HCT116 (cell line): ENCODE results near the gene GPR176. TPM values are rescaled to one million over a fixed set of nuclear protein-coding genes. Genes with fewer than 3 reads are reported as not detected.

ENCODE experiments used
- ATAC-seq: fragments of 200-7000 bp; cut with Tn5 transposase; 2 replicates; pipeline ENCODE4 v1.9.1; 2020; ENCODE audit warnings: mild to moderate bottlenecking, moderate library complexity
- BruUV-seq: library from RNA; stranded (reverse); fragments of 400-500 nt; replicated peaks from 2 replicates; lab custom pipeline; 2021; lab: Mats Ljungman, UMichigan
- CTCF ChIA-PET: fragments of 300-600 bp; sonication (Branson Sonifier 250); formaldehyde crosslinking; loops from one replicate; lab custom pipeline; 2021; ENCODE audit warnings: antibody characterized with exemption; lab: Charles Lee
- POLR2A ChIA-PET: fragments of 300-600, 350-600 bp; sonication (Branson Sonifier 250); formaldehyde crosslinking; loops from one replicate; lab custom pipeline; 2021; ENCODE audit warnings: antibody characterized with exemption; lab: Charles Lee
- RAD21 ChIA-PET, 2 experiments: fragments of 300-600 bp; sonication (Branson Sonifier 250); formaldehyde crosslinking; loops; one replicate each; lab custom pipeline; 2023; ENCODE audit warnings: low total read pairs in 2 of 2; ENCODE audit not compliant: uncharacterized antibody in 2 of 2, unreplicated experiment in 2 of 2, low non-redundant PET in 1 of 2; lab: Charles Lee
- DNase-seq: peaks from one replicate; pipeline ENCODE4 v3.0.0-alpha.2; 2010; ENCODE audit warnings: low read depth, low spot score
- H2AFZ ChIP-seq: fragments of 200-600 bp; shearing (Covaris generic), sonication (generic); 2 replicates; pipeline ENCODE4 v1.6.1; 2017; ENCODE audit warnings: low read depth, mixed run types, mixed read lengths, antibody characterized with exemption, low read length; ENCODE audit not compliant: poor library complexity, severe bottlenecking
- H3K27ac ChIP-seq: 2 replicates; pipeline ENCODE4 v1.5.1; 2012; ENCODE audit warnings: low read depth, low read length
- H3K27me3 ChIP-seq: fragments of 200-600 bp; sonication (generic); 2 replicates; pipeline ENCODE4 v1.6.1; 2016; ENCODE audit warnings: mixed run types, low read length, mixed read lengths; ENCODE audit not compliant: insufficient read depth
- H3K36me3 ChIP-seq, 2 experiments: fragments of 200-500 bp in 1 of 2; fragments of 200-600 bp in 1 of 2; sonication (Bioruptor generic) in 1 of 2; sonication (generic) in 1 of 2; 2 replicates each; pipeline versions ENCODE4 v1.5.1 to v1.6.1; 2014 to 2016; ENCODE audit warnings: low read length in 2 of 2, inconsistent platforms in 1 of 2, mixed read lengths in 1 of 2, mixed run types in 1 of 2; ENCODE audit not compliant: insufficient read depth in 2 of 2, control insufficient read depth in 1 of 2
- H3K4me1 ChIP-seq, 2 experiments: fragments of 200-600 bp in 1 of 2; sonication (generic) in 1 of 2; 2 replicates each; pipeline versions ENCODE4 v1.5.1 to v1.6.1; 2012 to 2017; ENCODE audit warnings: low read length in 2 of 2, inconsistent platforms in 1 of 2, mild to moderate bottlenecking in 1 of 2, mixed read lengths in 1 of 2, mixed run types in 1 of 2, moderate library complexity in 1 of 2; ENCODE audit not compliant: insufficient read depth in 2 of 2, control insufficient read depth in 1 of 2
- H3K4me2 ChIP-seq: fragments of 200-600 bp; sonication (generic); 2 replicates; pipeline ENCODE4 v1.6.1; 2017; ENCODE audit warnings: mixed run types, low read length, mixed read lengths
- H3K4me3 ChIP-seq, 2 experiments: fragments of 200-600 bp in 1 of 2; sonication (generic) in 1 of 2; replicated peaks in 1 of 2; 2 replicates each; pipeline ENCODE4 v1.5.1; 2011 to 2016; ENCODE audit warnings: low read length in 2 of 2, control low read depth in 1 of 2, low read depth in 1 of 2, mild to moderate bottlenecking in 1 of 2, mixed read lengths in 1 of 2, mixed run types in 1 of 2
- H3K79me2 ChIP-seq: fragments of 200-600 bp; sonication (generic); 2 replicates; pipeline ENCODE4 v1.6.1; 2017; ENCODE audit warnings: mild to moderate bottlenecking, mixed run types, low read length, moderate library complexity, mixed read lengths; ENCODE audit not compliant: insufficient read depth
- H3K9ac ChIP-seq: fragments of 200-600 bp; sonication (generic); 2 replicates; pipeline ENCODE4 v1.6.1; 2016; ENCODE audit warnings: low read length, mixed read lengths
- H3K9me2 ChIP-seq: fragments of 200-600 bp; sonication (generic), shearing (Covaris generic); 2 replicates; pipeline ENCODE4 v1.6.1; 2017; ENCODE audit warnings: mixed run types, mild to moderate bottlenecking, moderate library complexity; ENCODE audit not compliant: insufficient read depth
- H3K9me3 ChIP-seq, 2 experiments: fragments of 200-500 bp in 1 of 2; fragments of 200-600 bp in 1 of 2; sonication (Bioruptor generic) in 1 of 2; sonication (generic) in 1 of 2; 2 replicates each; pipeline ENCODE4 v1.6.1; 2014 to 2017; ENCODE audit warnings: low read length in 2 of 2, mixed read lengths in 2 of 2, inconsistent platforms in 1 of 2, low read depth in 1 of 2, mild to moderate bottlenecking in 1 of 2, mixed run types in 1 of 2, moderate library complexity in 1 of 2; ENCODE audit not compliant: control insufficient read depth in 1 of 2, insufficient read depth in 1 of 2
- H4K20me1 ChIP-seq: fragments of 200-600 bp; sonication (generic), shearing (Covaris generic); 2 replicates; pipeline ENCODE4 v1.6.1; 2017; ENCODE audit warnings: mixed run types, mild to moderate bottlenecking, moderate library complexity; ENCODE audit not compliant: insufficient read depth
- ATF3 ChIP-seq: IDR thresholded peaks from 2 replicates; pipeline ENCODE4 v1.6.1; 2012
- FOSL1 ChIP-seq: IDR thresholded peaks from 2 replicates; pipeline ENCODE4 v1.6.1; 2012; ENCODE audit warnings: low read depth
- RAD21 ChIP-seq: IDR thresholded peaks from 2 replicates; pipeline ENCODE4 v1.6.1; 2012; ENCODE audit warnings: low read depth, mild to moderate bottlenecking
- REST ChIP-seq: IDR thresholded peaks from 2 replicates; pipeline ENCODE4 v1.6.1; 2012; ENCODE audit warnings: low read depth
- ZFX ChIP-seq: fragments of 450-650 bp; IDR thresholded peaks from 2 replicates; pipeline ENCODE4 v1.6.1; 2017
- intact Hi-C: fragments of 100-400 bp; cut with micrococcal nuclease; formaldehyde crosslinking; loops from 2 replicates; pipeline ENCODE4 v1.10.0; 2022
- total RNA-seq: library from RNA; stranded (reverse); gene quantifications from one replicate; pipeline ENCODE4 v1.2.1, GENCODE V29; 2021; ENCODE audit not compliant: unreplicated experiment

Gene GPR176
- total RNA-seq, 1 experiment from 2014 or later = 1.7 TPM

- no peak for TF ChIP-seq REST
Observed at GRCh38 chr15:39926526-39926925, 6.5 kb upstream of the GPR176 start (continued).

- ChIA-PET CTCF (no interaction called here), RAD21 (interaction anchor here in 1 of 2 experiments (0.6 kb wide), 1 partner anchor 62 kb away, joined by 3 read pairs; no protein-coding TSS in a partner anchor)
- intact Hi-C loops = no loop called here
- H3K27ac ChIP-seq = no peak overlapping the region
- no TSS peak for BruUV-seq
- no peak overlapping the region for H3K4me3 ChIP-seq
- H4K20me1 ChIP-seq = no peaks in the 10 kb centered on the region
- peak overlapping the region; percentile 28 for H2AFZ ChIP-seq
- no peaks in the 10 kb centered on the region for H3K27me3 ChIP-seq
- H3K36me3 ChIP-seq = no peaks in the 10 kb centered on the region
- no peak for DNase-seq
- H3K9me2 ChIP-seq = no peaks in the 10 kb centered on the region
- TF ChIP-seq ZFX (no peak), RAD21 (peak; percentile 10; the same call in 1 of the 2 replicates), FOSL1 (peak; percentile 13; the same call in 1 of the 2 replicates), ATF3 (no peak)
- TF ChIP-seq, all 23 proteins: peak for 2
- Histone ChIP-seq H3K9ac (no peak overlapping the region), H3K9me3 (no peaks in the 10 kb centered on the region), H3K79me2 (no peaks in the 10 kb centered on the region), H3K4me1 (peaks cover 6 to 23% of the 10 kb centered on the region in 2 experiments; a peak in 3 of 4 replicates), H3K4me2 (peak overlapping the region; percentile 34)
- POLR2A ChIA-PET = interaction anchor here (1.1 kb wide), 1 partner anchor 8 kb away, joined by 6 read pairs; the partner anchor contains the start of gene EIF2AK4
- ATAC-seq = peak; percentile 34; the same call in 1 of the 2 replicates
Observed at GRCh38 chr15:39925112-39925842, 5.2 kb upstream of the GPR176 start.
